Measurements from ENCODE around the gene NBAS. TPM values are rescaled to one million over a fixed set of nuclear protein-coding genes. Genes with fewer than 3 reads are reported as not detected.

NBAS gene
- polyA plus RNA-seq, 2 of the 4 experiments (the other 2 are of a cell fraction), result 16.7 to 34.9 TPM

GRCh38 chr2:15364561-15364960 is 196.6 kb downstream of the NBAS start:
- FAIRE-seq (no peak), ATAC-seq (no peak), DNase-seq (ENCODE audit: low read depth in 1 of 2, low spot score in 1 of 2) (no peak)
- ChIA-PET CTCF (interaction anchor here (1.0 kb wide), 2 partner anchors 29 to 54 kb away, joined by 3 to 4 read pairs; no protein-coding TSS in a partner anchor), POLR2A (no interaction called here)
- Histone ChIP-seq H3K9me3 (no peaks in the 10 kb centered on the region), H3K4me2 (no peak overlapping the region), H3K4me1 (peaks cover 13% of the 10 kb centered on the region), H3K27ac (no peak overlapping the region), H3K4me3 (no peak overlapping the region)
- 83% methylated on average over 2 of the region's 2 CpGs for WGBS (ENCODE audit: missing lambda C conversion rate)
- TF ChIP-seq BHLHE40 (IDR thresholded peaks at IDR 0.05; ENCODE audit: low read depth, low read length), result no peak
- TF ChIP-seq ZNF302 (CRISPR knock-in tag; IDR thresholded peaks at IDR 0.05), result no peak
- no peak for TF ChIP-seq REST (IDR thresholded peaks at IDR 0.05)
- no peak for TF ChIP-seq RFX5 (IDR thresholded peaks at IDR 0.05)
- no peak for TF ChIP-seq CHD4 (IDR thresholded peaks at IDR 0.05; ENCODE audit: borderline replicate concordance)
- no peak for TF ChIP-seq USF2 (IDR thresholded peaks at IDR 0.05)
- TF ChIP-seq ELK1 (IDR thresholded peaks at IDR 0.05; ENCODE audit: low read depth, low read length), result no peak
- TF ChIP-seq SMC3 (IDR thresholded peaks at IDR 0.05), result no peak
- TF ChIP-seq MAFK (IDR thresholded peaks at IDR 0.05; ENCODE audit: partially characterized antibody), result no peak
- no peak for TF ChIP-seq HMGXB4 (CRISPR knock-in tag; IDR thresholded peaks at IDR 0.05; ENCODE audit: borderline replicate concordance)
- no peak for TF ChIP-seq KDM5A (IDR thresholded peaks at IDR 0.05)
- TF ChIP-seq KDM1A (IDR thresholded peaks at IDR 0.05; ENCODE audit: low read depth), result no peak
- no peak for TF ChIP-seq E2F6 (IDR thresholded peaks at IDR 0.05; ENCODE audit: borderline replicate concordance, low read depth)
- no peak for TF ChIP-seq BCL3 (IDR thresholded peaks at IDR 0.05)
- no peak for TF ChIP-seq ZC3H11A (IDR thresholded peaks at IDR 0.05)
- no peak for TF ChIP-seq POLR2AphosphoS2 (conservative IDR thresholded peaks at IDR 0.05; ENCODE audit: low read length)

GRCh38 chr2:15363734-15364133 is 197.4 kb downstream of the NBAS start:
- ChIA-PET CTCF (interaction anchor here (0.8 kb wide), 1 partner anchor 16 kb away, joined by 3 read pairs; no protein-coding TSS in a partner anchor), POLR2A (no interaction called here)
- Histone ChIP-seq H3K4me1 (peaks cover 17% of the 10 kb centered on the region), H3K27ac (no peak overlapping the region), H3K9me3 (no peaks in the 10 kb centered on the region), H3K4me2 (no peak overlapping the region), H3K4me3 (no peak overlapping the region)
- DNase-seq (ENCODE audit: low read depth in 1 of 2, low spot score in 1 of 2) (no peak), ATAC-seq (no peak), FAIRE-seq (no peak)
- WGBS (ENCODE audit: missing lambda C conversion rate), result 99% methylated on average over 3 of the region's 3 CpGs
- TF ChIP-seq REST (IDR thresholded peaks at IDR 0.05) (no peak), TFCP2L1 (CRISPR knock-in tag; IDR thresholded peaks at IDR 0.05) (no peak), CBX2 (IDR thresholded peaks at IDR 0.05; ENCODE audit: borderline replicate concordance, low read depth) (no peak), RCOR1 (IDR thresholded peaks at IDR 0.05; ENCODE audit: low read depth, low read length) (no peak), MAZ (IDR thresholded peaks at IDR 0.05; ENCODE audit: borderline replicate concordance, low read depth, low read length) (no peak), PBX3 (IDR thresholded peaks at IDR 0.05) (no peak), KDM5A (IDR thresholded peaks at IDR 0.05) (no peak), RNF2 (IDR thresholded peaks at IDR 0.05; ENCODE audit: borderline replicate concordance, low read depth) (no peak)

All from A549 (cell line).